Measurements from ENCODE around the gene SH3YL1.

The SH3YL1 gene

GRCh38 chr2:282371-283263 lies 18.8 kb upstream of the SH3YL1 start:
- no peak for DNase-seq (ENCODE audit: low spot score)

GRCh38 chr2:281381-281780 lies 17.5 kb upstream of the SH3YL1 start:
- no peak for DNase-seq (ENCODE audit: low spot score)

- no peak for DNase-seq (ENCODE audit: low spot score)
Observed at GRCh38 chr2:280650-281110, 16.8 kb upstream of the SH3YL1 start.

GRCh38 chr2:279956-280649 lies 16.3 kb upstream of the SH3YL1 start:
- DNase-seq (ENCODE audit: low spot score) = no peak

GRCh38 chr2:279366-279765 lies 15.5 kb upstream of the SH3YL1 start:
- no peak for DNase-seq (ENCODE audit: low spot score)

- DNase-seq (ENCODE audit: low spot score) = no peak
Observed at GRCh38 chr2:278927-279320, 15.1 kb upstream of the SH3YL1 start.

GRCh38 chr2:278312-278926 lies 14.6 kb upstream of the SH3YL1 start:
- DNase-seq (ENCODE audit: low spot score) = no peak

- DNase-seq (ENCODE audit: low spot score) = no peak
Observed at GRCh38 chr2:275466-275865, 11.6 kb upstream of the SH3YL1 start.

GRCh38 chr2:274503-274902 lies 10.7 kb upstream of the SH3YL1 start:
- DNase-seq (ENCODE audit: low spot score) = no peak

GRCh38 chr2:273333-273732 lies 9.5 kb upstream of the SH3YL1 start:
- DNase-seq (ENCODE audit: low spot score) = no peak

GRCh38 chr2:271917-272316 lies 8.1 kb upstream of the SH3YL1 start:
- DNase-seq (ENCODE audit: low spot score) = no peak

- DNase-seq (ENCODE audit: low spot score) = no peak
Observed at GRCh38 chr2:270861-271260, 7.0 kb upstream of the SH3YL1 start.

- no peak for DNase-seq (ENCODE audit: low spot score)
Observed at GRCh38 chr2:269356-270030, 5.7 kb upstream of the SH3YL1 start.

GRCh38 chr2:268323-268722 lies 4.5 kb upstream of the SH3YL1 start:
- DNase-seq (ENCODE audit: low spot score) = no peak

GRCh38 chr2:264493-265468 lies 949 bp upstream of the SH3YL1 start, which contains the start of gene ACP1:
ACP1 (plus strand) TSS chr2:264947; CDS start chr2:264965, 18 bp downstream.
- DNase-seq (ENCODE audit: low spot score) = peak; percentile 94

GRCh38 chr2:263022-263738 lies 652 bp downstream of the SH3YL1 start:
- no peak for DNase-seq (ENCODE audit: low spot score)

GRCh38 chr2:262117-262516 lies 1.7 kb downstream of the SH3YL1 start:
- DNase-seq (ENCODE audit: low spot score) = no peak

GRCh38 chr2:260507-261161 lies 3.2 kb downstream of the SH3YL1 start:
- DNase-seq (ENCODE audit: low spot score) = no peak

- no peak for DNase-seq (ENCODE audit: low spot score)
Observed at GRCh38 chr2:259789-260331, 4.0 kb downstream of the SH3YL1 start.
